Osteocyte (in vitro differentiated cells): ENCODE measurements around the gene TRIM22. TPM values are rescaled to one million over a fixed set of nuclear protein-coding genes. Genes with fewer than 3 reads are reported as not detected.
A peak's percentile ranks its signal among the peaks of the same experiment; 100 is the strongest.

ENCODE experiments used
- DNase-seq: peaks from one replicate; pipeline ENCODE4 v3.0.0; 2021; ENCODE audit warnings: mixed read lengths; ENCODE audit not compliant: unreplicated experiment; ENCODE audit errors: extremely low spot score
- H3K27ac Mint-ChIP-seq: one replicate; pipeline ENCODE4 v1.8.0; 2021; ENCODE audit warnings: mild to moderate bottlenecking, mixed read lengths; ENCODE audit not compliant: unreplicated experiment
- H3K27me3 Mint-ChIP-seq: one replicate; pipeline ENCODE4 v1.8.0; 2021; ENCODE audit warnings: mixed read lengths; ENCODE audit not compliant: unreplicated experiment
- H3K36me3 Mint-ChIP-seq: one replicate; pipeline ENCODE4 v1.8.0; 2021; ENCODE audit warnings: mixed read lengths; ENCODE audit not compliant: unreplicated experiment
- H3K4me1 Mint-ChIP-seq: one replicate; pipeline ENCODE4 v1.8.0; 2021; ENCODE audit warnings: mixed read lengths; ENCODE audit not compliant: unreplicated experiment
- H3K4me3 Mint-ChIP-seq: one replicate; pipeline ENCODE4 v1.8.0; 2021; ENCODE audit warnings: mild to moderate bottlenecking, moderate library complexity, mixed read lengths; ENCODE audit not compliant: unreplicated experiment
- H3K9me3 Mint-ChIP-seq: one replicate; pipeline ENCODE4 v1.8.0; 2021; ENCODE audit warnings: mixed read lengths; ENCODE audit not compliant: unreplicated experiment
- total RNA-seq: library from RNA; stranded (reverse); gene quantifications from 2 replicates; pipeline ENCODE4 v1.2.1, GENCODE V29; 2021
- TF ChIP-seq, protein P1 (sequence below): fragments of 200-600 bp; sonication (generic); IDR thresholded peaks from 2 replicates; pipeline ENCODE4 v1.5.0; 2021; ENCODE audit warnings: antibody characterized with exemption, mild to moderate bottlenecking, moderate library complexity

Gene TRIM22
- total RNA-seq, 1 donor from 2014 or later = 138 TPM

DNA sequence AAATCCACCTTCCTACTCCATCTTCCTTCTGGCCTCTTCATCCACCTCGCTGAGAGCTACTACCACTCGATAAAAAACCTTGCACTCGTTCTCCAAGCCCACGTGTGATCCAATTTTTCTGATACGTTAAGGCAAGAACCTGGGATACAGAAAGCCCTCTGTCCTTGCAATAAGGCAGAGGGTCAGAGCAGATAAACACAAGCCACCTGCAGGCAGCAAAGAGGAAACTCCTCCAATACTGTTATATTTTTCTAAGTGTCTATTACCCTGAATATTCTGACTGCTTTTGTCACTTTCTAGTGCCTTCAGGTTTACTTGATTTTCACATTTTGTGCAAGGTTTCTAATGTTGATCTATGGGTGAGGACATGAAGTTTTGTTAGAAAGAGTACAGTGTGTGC is 31.3 kb upstream of the TRIM22 start:
- Mint-ChIP-seq H3K9me3 (peaks cover 16% of the 10 kb centered on the region), H3K4me1 (no peaks in the 10 kb centered on the region), H3K27me3 (no peaks in the 10 kb centered on the region), H3K27ac (no peak overlapping the region), H3K4me3 (no peak overlapping the region), H3K36me3 (peaks cover 24% of the 10 kb centered on the region)
- no peak for DNase-seq
- TF ChIP-seq, protein P1, sequence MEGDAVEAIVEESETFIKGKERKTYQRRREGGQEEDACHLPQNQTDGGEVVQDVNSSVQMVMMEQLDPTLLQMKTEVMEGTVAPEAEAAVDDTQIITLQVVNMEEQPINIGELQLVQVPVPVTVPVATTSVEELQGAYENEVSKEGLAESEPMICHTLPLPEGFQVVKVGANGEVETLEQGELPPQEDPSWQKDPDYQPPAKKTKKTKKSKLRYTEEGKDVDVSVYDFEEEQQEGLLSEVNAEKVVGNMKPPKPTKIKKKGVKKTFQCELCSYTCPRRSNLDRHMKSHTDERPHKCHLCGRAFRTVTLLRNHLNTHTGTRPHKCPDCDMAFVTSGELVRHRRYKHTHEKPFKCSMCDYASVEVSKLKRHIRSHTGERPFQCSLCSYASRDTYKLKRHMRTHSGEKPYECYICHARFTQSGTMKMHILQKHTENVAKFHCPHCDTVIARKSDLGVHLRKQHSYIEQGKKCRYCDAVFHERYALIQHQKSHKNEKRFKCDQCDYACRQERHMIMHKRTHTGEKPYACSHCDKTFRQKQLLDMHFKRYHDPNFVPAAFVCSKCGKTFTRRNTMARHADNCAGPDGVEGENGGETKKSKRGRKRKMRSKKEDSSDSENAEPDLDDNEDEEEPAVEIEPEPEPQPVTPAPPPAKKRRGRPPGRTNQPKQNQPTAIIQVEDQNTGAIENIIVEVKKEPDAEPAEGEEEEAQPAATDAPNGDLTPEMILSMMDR = no peak

DNA sequence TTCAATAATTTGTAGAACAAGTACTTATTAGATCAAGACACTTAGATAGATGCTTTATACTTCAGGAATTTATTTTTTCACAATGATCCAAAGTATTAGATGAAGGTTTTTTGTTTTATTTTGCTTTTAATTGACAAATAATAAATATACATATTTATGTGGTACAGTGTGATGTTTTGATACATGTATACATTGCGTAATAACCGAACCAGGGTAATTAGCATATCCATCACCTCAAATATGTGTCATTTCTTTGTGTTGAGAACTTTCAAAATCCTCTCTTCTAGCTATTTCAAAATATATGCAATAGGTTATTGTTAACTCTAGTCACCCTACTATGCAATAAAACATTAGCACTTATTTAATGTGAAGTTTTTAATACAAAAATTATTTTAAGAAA is 26.1 kb upstream of the TRIM22 start:
- Mint-ChIP-seq H3K27me3 (no peaks in the 10 kb centered on the region), H3K4me3 (no peak overlapping the region), H3K27ac (no peak overlapping the region), H3K9me3 (no peaks in the 10 kb centered on the region), H3K36me3 (peaks cover 49% of the 10 kb centered on the region), H3K4me1 (peaks cover 10% of the 10 kb centered on the region)
- TF ChIP-seq, protein P1 = no peak
- no peak for DNase-seq

DNA sequence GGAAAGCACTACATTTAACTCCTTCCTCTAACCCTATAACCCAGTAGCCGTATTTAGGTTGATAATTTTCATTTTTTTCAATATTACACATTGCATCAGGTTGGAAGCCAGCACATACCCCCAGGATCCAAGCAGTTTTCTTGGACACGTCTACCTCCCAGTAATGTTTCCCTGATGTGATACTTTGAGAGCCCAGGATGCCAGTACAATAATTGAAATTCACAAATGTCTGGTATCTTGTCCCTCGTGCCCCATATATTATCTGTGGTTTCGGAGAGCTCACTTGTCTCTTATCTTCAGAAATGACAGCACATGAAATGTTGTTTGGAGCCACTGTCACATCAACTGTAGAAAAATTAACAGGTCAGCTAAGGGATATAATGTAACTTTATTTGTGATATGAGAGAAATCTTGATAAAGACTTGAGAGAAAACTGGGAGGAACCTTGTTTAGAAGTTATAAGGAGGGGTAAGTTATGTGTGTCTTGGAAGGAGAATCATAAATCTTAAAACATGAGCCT is 24.5 kb upstream of the TRIM22 start:
- Mint-ChIP-seq H3K36me3 (peaks cover 57% of the 10 kb centered on the region), H3K4me1 (peaks cover 10% of the 10 kb centered on the region), H3K27me3 (no peaks in the 10 kb centered on the region), H3K4me3 (no peak overlapping the region), H3K27ac (no peak overlapping the region), H3K9me3 (no peaks in the 10 kb centered on the region)
- DNase-seq = no peak
- TF ChIP-seq, protein P1 = no peak

DNA sequence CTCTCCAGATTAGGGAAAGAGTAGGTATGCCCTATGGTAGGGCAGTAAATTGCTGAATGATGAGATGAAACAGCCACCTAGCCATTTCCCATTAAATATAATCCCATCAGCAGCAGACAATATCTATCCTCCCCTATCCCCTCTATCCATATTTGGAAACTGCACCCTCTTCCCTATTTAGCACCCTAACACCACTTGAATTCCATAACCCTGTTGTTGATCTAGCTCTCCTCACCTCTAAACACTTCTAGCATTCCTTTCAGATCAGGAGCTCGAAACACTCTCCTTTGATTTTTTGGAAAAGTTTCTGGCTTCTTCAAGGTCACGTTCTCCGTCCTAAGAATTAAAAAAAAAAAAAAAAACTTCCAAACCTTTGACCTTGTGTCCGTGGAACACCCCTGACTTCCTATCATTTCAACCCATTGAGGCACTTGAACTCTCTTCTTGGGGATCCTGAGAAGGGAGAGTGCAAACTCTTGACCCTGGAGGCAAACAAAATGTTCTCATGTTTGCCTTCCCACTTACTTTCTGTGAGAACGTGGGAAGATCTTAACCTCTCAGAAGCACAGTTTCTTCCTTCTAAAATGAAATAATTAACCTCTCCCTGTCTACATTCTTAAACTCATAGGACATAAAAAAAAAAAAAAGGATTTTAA is 23.7 kb upstream of the TRIM22 start:
- Mint-ChIP-seq H3K9me3 (no peaks in the 10 kb centered on the region), H3K27ac (peak overlapping the region; percentile 13), H3K36me3 (peaks cover 64% of the 10 kb centered on the region), H3K27me3 (no peaks in the 10 kb centered on the region), H3K4me3 (no peak overlapping the region), H3K4me1 (peaks cover 10% of the 10 kb centered on the region)
- no peak for DNase-seq
- TF ChIP-seq, protein P1 = no peak

DNA sequence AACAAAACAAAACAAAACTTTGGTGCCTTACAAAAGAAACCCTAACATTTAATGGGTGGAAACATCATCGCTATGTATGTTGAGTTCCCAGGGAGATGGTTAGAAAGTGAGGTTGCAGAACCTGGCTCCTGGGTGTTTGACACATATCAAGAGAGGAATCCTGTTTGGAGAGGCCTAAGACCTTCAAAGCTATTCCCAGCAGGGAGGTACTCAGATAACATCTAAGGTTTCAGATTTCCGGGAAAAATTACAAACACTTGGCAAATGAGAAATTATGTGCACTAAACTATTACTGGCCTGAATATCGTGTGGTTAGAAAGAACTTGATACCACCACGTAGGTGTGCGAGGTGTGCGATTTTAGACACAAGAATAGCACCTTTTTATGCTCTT is 23.2 kb upstream of the TRIM22 start:
- peaks cover 69% of the 10 kb centered on the region for H3K36me3 Mint-ChIP-seq
- no peaks in the 10 kb centered on the region for H3K9me3 Mint-ChIP-seq
- DNase-seq = no peak
- TF ChIP-seq, protein P1 = no peak
- H3K4me1 Mint-ChIP-seq = peaks cover 14% of the 10 kb centered on the region
- peak overlapping the region; percentile 13 for H3K27ac Mint-ChIP-seq
- no peaks in the 10 kb centered on the region for H3K27me3 Mint-ChIP-seq
- no peak overlapping the region for H3K4me3 Mint-ChIP-seq
